ENCODE data around the gene MFSD2A. TPM values are rescaled to one million over a fixed set of nuclear protein-coding genes. Genes with fewer than 3 reads are reported as not detected.
"Not testable (repeated sequence)": the region's sequence is repeated elsewhere in the genome, so short reads cannot be mapped to it uniquely, and the experiment has no call there.

The MFSD2A gene
- total RNA-seq, 2 donors from 2014 or later = 3.7 to 3.8 TPM

DNA sequence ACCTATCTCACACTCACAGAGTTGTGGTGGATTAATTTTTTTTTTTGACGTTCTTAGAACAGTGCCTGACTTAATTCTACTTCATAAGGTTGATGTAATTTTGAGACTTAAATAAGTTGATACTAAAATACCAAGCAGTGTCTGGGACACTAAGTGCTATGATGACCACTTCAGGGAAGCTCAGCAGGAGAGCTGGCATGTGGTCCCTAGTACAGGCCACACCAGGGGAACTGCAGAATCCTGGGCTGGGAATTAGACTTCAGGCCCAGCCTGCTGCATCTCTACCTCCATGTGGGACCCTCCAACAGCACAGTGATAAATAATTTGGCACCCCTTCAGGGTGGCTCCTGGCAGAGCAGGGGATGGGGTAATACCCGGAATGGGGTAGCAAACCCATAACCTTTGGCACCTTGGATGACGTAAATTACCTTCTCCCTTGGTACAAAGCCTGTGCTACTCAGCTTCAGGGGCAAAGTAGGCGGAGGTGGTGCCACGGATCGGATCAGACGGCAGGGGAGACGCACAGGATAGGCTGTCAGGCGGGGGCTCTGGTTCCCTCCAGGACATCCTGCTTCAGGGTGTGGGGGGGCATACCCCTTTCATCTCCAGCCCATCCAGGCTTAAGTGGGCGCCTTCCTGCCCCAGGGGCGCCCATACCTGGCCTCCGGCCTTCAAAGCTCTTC is 4.8 kb downstream of the MFSD2A start:
- no peak for DNase-seq
- intact Hi-C loops (cut with DNase I) = no loop called here
- no peak for ATAC-seq

DNA sequence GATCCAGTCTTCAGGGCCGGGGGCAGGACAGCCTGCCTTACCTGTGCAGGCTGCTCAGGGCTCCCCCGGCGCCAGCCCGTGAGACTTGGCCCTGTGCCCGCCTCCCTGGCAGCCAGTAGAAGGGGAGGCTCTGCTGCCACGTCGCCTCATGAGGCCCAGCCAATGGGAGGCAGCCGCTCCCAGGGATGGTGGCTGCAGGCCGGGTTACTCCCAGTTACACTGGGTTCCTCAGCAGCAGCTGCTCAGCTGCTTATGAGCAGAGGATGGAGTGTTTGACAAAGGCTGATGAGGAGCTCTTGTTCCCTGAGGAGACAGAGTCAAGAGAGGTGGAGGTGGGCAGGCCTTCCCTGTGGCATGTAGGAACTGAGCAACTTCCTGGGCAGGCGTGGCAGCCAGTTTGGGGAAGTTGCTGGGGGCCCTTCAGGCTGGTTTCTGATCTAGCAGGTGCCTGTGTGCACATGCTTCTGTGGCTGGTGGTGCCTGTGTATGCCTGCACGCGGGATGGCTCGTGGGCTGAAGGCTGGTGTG is 5.5 kb downstream of the MFSD2A start:
- DNase-seq = no peak
- intact Hi-C loops (cut with DNase I) = no loop called here
- no peak for ATAC-seq

DNA sequence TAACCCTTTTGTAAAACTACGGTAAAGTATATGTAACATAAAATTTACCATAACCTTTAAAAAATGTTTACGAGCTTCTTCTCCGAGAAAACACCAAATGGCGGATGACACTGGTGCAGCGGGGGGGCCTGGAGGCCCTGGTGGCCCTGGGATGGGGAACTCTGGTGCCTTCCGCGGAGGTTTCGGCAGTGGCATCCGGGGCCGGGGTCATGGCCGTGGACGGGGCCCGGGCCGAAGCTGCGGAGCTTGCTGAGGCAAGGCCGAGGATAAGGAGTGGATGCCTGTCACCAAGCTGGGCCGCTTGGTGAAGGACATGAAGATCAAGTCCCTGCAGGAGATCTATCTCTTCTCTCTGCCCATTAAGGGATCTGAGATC is 7.5 kb downstream of the MFSD2A start:
- ATAC-seq (no peak), DNase-seq (no peak)
- intact Hi-C loops (cut with DNase I) = no loop called here

DNA sequence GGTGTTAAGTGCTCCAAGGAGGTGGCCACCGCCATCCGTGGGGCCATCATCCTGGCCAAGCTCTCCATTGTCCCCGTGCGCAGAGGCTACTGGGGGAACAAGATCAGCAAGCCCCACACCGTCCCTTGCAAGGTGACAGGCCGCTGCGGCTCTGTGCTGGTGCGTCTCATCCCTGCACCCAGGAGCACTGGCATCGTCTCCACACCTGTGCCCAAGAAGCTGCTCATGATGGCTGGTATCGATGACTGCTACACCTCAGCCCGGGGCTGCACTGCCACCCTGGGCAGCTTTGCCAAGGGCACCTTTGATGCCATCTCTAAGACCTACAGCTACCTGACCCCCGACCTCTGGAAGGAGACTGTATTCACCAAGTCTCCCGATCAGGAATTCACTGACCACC is 8.0 kb downstream of the MFSD2A start:
- intact Hi-C loops (cut with DNase I); DNase-seq; ATAC-seq: not testable (repeated sequence)

DNA sequence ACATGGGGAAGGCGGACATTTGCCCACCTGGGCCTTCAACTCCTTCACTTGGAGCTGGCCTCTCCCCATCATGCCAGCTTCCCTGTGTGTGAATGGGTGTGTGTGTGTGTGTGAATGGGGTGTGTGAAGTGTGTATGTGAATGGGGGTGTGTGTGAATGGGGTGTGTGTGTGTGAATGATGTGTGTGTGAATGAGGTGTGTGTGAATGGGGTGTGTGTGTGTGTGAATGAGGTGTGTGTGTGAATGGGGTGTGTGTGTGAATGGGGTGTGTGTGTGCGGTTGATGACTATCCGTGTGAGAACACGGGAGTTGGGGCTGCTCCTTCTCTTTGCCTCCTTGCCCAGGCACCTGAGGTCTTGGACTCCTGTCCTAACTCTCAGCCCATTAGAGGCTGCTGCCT is 9.6 kb downstream of the MFSD2A start:
- DNase-seq = no peak
- ATAC-seq = no peak
- intact Hi-C loops (cut with DNase I) = no loop called here

DNA sequence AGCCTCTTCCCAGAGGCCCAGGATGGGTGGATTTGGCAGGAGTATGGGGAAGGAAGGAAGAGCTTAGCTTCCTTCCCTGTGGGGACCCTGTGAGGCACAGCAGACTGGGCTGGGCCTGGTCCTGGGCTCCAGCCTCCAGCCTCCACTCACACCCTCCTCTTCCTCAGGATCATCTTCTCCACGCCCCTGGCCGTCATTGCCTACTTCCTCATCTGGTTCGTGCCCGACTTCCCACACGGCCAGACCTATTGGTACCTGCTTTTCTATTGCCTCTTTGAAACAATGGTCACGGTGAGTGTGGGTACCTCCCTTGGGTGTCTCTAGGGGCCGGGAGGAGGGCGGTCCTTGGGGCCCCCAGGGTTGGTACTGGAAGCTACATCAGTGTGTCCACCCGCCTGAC is 10.1 kb downstream of the MFSD2A start:
- ATAC-seq = no peak
- intact Hi-C loops (cut with DNase I) = no loop called here
- DNase-seq = no peak

DNA sequence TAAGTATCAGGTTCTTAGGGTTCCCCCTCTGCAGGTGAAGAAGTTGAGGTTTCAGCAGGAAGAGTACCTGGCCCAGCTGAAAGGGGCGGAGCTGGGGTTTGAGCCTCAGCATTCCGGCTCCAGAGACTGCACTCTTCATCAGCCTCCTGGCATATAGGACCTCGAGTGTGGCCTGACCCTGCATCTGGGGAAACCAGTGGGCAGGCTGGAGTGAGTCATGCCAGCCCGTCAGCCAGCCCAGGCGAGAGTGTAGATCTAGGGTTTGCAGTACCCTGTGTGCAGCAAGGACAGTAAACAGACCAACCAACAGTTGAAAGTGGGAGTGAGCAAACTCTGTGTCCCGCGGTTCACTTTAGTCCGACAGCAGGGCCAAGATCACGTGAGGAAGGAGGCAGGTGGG is 14.1 kb downstream of the MFSD2A start:
- no peak for ATAC-seq
- no peak for DNase-seq
- intact Hi-C loops (cut with DNase I) = no loop called here

DNA sequence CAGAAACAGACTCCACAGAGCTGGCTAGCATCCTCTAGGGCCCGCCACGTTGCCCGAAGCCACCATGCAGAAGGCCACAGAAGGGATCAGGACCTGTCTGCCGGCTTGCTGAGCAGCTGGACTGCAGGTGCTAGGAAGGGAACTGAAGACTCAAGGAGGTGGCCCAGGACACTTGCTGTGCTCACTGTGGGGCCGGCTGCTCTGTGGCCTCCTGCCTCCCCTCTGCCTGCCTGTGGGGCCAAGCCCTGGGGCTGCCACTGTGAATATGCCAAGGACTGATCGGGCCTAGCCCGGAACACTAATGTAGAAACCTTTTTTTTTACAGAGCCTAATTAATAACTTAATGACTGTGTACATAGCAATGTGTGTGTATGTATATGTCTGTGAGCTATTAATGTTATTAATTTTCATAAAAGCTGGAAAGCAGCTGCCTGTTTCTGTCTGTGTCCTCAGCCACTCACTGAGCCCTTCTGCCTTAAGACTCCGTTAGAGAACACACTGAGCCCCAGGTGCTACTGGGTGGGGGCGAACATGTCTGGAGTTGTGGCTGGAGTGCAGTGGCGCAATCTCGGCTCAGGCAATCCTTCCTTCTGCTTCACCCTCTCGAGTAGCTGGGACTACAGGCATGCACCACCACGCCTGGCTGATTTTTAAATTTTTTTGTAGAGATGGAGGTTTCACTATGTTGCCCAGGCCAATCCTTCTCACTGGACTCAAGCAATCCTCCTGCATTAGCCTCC is 14.8 kb downstream of the MFSD2A start:
- intact Hi-C loops (cut with DNase I) = loop anchor here (5.0 to 10.0 kb wide), 4 partner anchors 42 to 152 kb away; no protein-coding TSS in a partner anchor
- ATAC-seq (no peak), DNase-seq (no peak)

DNA sequence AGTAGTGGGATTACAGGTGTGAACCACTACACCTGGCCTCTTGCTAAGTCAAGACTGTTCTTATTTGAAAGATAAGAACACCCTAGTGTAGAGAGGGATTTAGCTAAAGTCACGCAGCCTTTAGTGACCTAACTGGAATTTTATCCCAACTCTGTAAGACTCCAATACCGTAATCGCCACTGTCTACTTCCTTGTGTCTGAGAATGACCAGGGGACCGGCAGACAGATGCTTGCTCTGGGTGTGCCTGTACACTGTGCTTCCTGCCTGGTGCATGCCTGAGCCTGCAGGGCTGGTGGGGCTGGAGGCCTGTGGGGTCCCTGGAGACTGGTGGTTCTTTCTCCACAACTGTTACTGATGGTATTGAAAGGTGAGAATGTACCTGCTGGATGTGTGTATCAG is 15.3 kb downstream of the MFSD2A start:
- DNase-seq = no peak
- no peak for ATAC-seq
- intact Hi-C loops (cut with DNase I) = loop anchor here (5.0 to 10.0 kb wide), 4 partner anchors 43 to 153 kb away; no protein-coding TSS in a partner anchor

DNA sequence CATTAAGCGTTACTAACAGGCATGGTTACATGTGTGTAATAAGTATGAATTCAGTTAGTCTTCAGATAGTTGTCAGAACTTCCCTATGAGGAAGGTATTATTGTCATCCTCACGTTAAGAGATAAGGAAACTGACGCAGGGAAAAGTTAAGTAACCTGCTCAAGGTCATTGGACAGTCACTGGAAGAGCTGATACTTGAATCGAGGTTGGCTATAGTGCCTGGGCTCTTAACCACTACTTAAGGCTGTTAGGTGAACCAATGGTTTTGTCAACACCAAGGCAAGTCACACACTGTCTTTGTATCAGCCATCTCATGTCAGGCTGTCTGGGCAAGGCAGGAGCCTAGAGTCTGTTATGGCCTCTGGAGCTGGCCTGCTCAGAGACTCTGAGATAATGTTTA is 16.2 kb downstream of the MFSD2A start:
- ATAC-seq = no peak
- no peak for DNase-seq
- intact Hi-C loops (cut with DNase I) = loop anchor here (5.0 to 10.0 kb wide), 4 partner anchors 44 to 154 kb away; no protein-coding TSS in a partner anchor

DNA sequence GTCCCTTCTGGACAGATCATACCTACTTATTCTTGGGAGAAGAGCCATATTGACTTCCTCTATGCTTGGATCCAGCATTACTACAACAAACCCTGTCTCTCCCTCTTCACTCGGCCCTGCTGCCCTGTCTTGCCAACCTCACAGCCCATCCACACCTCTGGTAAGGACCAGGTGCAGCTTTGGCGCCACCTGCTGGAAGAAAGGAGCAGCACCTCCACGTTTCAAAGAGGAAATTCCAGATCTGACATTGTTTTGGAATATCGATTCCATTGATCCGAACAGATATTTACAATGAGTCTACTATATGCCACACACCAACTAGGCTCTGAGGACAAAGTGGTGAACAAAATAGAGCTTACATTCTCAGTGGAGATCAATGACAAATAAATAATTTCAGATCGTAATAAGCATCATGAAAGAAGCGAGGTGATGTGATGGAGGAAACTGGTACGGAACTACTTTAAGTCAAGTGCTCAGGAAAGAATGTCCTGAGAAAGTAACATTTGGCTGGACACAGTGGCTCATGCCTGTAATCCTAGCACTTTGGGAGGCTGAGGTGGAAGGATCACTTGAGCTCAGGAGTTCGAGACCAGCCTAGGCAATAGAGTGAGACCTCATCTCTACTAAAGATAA is 18.7 kb downstream of the MFSD2A start:
- intact Hi-C loops (cut with DNase I) = loop anchor here (2.0 to 10.0 kb wide), 5 partner anchors 46 to 157 kb away; no protein-coding TSS in a partner anchor
- peak; percentile 83 to 89 for ATAC-seq
- DNase-seq = peak; percentile 76

DNA sequence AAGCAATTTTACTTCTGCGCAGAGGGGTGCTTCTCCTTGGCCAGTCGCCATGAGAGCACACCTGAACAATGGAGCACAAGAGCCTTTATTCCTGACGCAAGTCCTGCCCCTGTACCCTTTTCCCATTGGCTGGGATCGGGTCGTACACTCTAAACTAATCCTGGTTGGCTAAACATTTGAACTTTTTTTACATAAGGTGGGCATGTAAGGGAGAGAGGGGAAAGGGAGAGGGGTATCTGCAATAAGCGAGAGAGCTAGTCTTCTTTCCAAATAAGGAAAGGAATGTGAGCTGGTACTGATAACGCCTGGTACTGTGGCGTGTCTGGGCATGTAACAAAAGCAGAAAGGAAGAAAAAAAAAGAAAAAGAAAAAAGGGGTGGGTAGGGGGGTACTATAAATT is 21.8 kb downstream of the MFSD2A start:
- intact Hi-C loops (cut with DNase I) = loop anchor here in 1 of 2 donors (10.0 kb wide), 1 partner anchor 58 kb away; no protein-coding TSS in a partner anchor
- DNase-seq (no peak), ATAC-seq (no peak)

DNA sequence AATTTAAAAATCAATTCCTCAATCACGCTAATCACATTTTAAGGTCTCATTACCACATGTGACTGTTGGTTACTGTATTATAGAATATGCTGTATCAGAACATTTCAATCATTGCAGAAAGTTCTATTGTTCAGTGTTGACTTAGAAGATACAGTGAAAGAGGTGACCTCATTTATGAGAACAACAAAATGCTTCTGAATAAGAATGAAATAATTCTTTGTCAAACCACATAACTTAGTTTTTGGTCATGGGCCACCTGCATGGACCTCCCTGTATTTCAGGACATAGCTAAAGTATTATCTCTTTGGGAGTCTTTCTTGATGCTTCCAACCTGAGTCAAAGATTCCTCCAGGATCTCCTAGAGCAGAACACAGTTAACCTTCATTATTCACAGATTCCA is 22.3 kb downstream of the MFSD2A start:
- intact Hi-C loops (cut with DNase I) = loop anchor here in 1 of 2 donors (10.0 kb wide), 1 partner anchor 58 kb away; no protein-coding TSS in a partner anchor
- ATAC-seq (no peak), DNase-seq (no peak)

DNA sequence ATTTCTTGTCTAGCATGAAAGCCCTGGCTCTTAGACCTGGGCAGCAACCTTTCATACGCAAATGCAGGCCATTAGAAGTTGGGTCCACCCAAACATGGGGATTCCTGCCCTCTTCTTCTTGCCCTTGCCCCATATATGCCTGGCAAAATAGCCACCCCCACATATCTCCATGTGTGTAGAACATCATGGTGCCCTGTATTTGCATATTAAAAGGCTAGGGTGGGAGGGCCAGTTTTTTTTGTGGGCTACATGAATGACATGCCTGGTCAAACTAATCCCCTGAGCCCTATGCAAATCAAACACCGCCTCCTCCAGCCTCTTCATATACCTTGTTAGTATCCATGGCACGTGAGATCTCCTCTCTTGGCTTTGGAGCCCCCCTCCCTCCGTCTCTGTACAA is 24.7 kb downstream of the MFSD2A start:
- intact Hi-C loops (cut with DNase I) = loop anchor here in 1 of 2 donors (10.0 kb wide), 1 partner anchor 55 kb away; no protein-coding TSS in a partner anchor
- ATAC-seq = no peak
- no peak for DNase-seq

DNA sequence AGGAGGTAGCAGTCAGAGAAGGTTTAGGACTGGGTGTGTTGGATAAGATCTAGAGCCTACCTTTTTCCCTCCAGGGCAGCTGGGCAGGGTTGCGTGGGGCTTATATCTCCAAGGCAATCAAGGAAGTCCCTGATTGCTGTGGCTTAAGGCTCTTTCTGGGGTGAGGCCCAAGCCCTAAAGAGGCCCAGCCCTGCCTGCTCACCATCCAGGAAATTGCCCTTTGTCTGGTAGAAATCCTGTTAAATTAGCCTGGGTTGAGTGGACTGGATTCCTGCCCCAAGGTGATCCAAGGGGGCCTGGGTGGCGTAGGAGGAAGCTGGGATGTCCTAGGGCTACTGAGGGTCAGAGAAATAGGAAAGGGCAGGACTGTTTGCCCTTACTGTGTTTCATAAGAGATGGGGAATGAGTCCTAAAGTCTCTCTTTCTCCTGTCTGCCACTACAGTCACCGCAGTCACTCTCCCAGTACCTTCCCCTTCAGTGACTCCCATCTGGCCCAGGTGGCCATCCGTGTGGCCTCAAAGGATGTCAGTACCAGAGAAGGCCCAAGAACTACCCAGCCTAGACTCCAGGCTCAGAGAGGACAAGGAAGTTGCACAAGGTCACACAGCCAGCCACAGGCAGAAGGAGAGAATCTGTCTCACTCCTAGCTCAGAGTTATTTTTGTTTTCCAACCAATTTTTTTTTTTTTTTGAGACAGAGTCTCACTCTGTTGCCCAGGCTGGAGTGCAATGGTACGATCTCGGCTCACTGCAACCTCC is 25.8 kb downstream of the MFSD2A start:
- intact Hi-C loops (cut with DNase I) = no loop called here
- ATAC-seq = no peak
- no peak for DNase-seq

DNA sequence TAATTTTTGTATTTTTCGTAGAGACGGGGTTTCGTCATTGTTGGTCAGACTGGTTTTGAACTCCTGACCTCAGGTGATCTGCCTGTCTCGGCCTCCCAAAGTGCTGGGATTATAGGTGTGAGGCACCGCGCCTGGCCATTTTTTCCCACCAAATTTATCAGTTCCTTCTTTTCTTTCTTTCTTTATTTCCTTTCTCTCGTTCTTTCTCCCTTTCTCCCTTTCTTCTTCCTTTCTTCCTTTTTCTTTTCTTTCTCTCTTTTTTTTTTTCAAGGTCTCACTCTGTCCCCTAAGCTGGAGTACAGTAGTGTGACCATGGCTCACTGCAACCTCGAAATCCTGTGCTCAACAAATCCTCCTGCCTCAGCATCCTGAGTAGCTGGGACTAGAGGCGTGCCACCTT is 26.4 kb downstream of the MFSD2A start:
- DNase-seq = no peak
- intact Hi-C loops (cut with DNase I) = no loop called here
- no peak for ATAC-seq

DNA sequence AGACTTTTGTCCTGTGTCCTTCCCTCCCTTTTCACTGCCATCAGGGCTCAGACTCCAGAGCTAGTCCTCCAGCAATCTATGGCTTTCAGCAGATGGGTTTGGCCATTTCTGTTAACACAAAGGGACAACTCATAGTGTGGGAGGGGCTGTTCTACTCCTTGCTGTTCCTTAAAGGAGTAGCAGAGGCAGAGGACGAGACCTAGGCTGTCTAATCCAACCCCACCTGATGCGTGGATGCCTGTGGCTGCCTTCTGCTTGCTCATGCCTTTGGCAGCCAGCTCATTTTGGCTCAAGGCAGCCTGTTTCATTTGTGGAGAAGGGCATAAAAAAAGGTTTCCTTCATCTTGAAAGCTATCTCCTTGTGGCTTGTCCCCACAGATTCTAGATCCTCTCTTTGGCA is 27.0 kb downstream of the MFSD2A start:
- intact Hi-C loops (cut with DNase I) = no loop called here
- ATAC-seq (peak in 1 of 2 donors; percentile 43), DNase-seq (no peak)

DNA sequence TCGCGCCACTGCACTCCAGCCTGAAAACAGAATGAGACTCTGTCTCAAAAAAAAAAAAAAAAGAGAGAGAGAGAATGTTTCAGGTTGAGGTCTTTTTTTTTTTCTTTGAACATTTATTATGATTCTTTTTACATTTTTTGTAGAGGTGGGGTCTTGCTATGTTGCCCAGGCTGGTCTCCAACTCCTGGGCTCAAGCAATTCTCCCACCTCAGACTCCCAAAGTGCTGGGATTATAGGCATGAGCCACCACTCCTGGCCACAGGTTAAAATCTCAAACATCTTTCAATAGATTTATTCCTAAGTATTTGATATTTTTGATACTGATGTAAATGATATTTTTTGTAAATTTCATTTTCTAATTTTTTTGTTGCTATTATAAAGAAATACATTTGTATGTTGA is 29.5 kb downstream of the MFSD2A start:
- intact Hi-C loops (cut with DNase I); DNase-seq; ATAC-seq: not testable (repeated sequence)

DNA sequence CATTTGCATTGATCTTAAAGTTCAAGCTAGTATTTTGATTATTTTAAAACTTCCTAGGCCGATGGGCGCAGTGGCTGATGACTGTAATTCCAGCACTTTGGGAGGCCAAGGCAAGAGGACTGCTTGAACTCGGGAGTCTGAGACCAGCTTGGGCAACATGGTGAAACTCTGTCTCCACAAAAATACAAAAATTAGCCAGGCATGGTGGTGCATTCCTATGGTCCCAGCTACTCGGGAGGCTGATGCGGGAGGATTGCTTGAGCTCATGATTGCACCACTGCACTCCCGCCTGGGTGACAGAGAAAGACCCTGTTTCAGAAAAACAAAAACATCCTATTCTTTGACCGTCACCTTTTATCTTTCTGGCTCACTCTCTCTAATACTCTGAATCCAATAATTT is 30.0 kb downstream of the MFSD2A start:
- DNase-seq (no peak), ATAC-seq (no peak)
- intact Hi-C loops (cut with DNase I) = no loop called here
